ENCODE results near the gene ZNF839.

DNA sequence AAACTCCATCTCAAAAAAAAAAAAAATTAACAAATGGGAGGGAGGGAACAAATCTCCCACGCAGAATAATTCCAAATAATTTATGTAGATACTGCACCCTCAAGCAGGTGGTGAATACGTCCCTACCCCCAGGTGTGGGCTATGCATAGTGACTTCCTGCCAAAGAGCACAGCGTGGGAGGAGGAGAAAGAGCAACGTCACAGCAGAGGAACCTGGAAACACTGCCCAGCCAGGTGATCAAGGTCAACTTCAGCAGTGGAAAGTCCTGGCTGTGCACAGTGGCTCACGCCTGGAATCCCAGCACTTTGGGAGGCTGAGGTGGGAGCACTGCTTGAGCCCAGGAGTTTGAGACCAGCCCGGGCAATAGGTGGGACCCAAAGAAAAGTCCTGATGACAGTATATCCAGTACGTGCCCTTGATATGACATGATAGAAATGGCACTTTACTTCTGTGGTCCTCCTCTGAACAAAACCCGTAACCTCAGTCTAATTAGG, 33.6 kb downstream of the ZNF839 start:
- TF ChIP-seq, protein P1, sequence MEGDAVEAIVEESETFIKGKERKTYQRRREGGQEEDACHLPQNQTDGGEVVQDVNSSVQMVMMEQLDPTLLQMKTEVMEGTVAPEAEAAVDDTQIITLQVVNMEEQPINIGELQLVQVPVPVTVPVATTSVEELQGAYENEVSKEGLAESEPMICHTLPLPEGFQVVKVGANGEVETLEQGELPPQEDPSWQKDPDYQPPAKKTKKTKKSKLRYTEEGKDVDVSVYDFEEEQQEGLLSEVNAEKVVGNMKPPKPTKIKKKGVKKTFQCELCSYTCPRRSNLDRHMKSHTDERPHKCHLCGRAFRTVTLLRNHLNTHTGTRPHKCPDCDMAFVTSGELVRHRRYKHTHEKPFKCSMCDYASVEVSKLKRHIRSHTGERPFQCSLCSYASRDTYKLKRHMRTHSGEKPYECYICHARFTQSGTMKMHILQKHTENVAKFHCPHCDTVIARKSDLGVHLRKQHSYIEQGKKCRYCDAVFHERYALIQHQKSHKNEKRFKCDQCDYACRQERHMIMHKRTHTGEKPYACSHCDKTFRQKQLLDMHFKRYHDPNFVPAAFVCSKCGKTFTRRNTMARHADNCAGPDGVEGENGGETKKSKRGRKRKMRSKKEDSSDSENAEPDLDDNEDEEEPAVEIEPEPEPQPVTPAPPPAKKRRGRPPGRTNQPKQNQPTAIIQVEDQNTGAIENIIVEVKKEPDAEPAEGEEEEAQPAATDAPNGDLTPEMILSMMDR (IDR thresholded peaks at IDR 0.05), result no peak
- no peak for TF ChIP-seq POLR2A (IDR thresholded peaks at IDR 0.05)
- TF ChIP-seq POLR2AphosphoS5 (IDR thresholded peaks at IDR 0.05), result no peak

Data from transverse colon (tissue), 4 donors.